HG03060 (cell line): ENCODE measurements around the gene EIF3J.
"Not testable (repeated sequence)": the region's sequence is repeated elsewhere in the genome, so short reads cannot be mapped to it uniquely, and the experiment has no call there.

Source experiments
- ATAC-seq: cut with Tn5 transposase; IDR thresholded peaks from one replicate; pipeline ENCODE4 v1.9.1; 2021; ENCODE audit warnings: low read depth, moderate number of reproducible peaks; ENCODE audit not compliant: unreplicated experiment

EIF3J gene

GRCh38 chr15:44541282-44541958, 4.5 kb downstream of the EIF3J start:
- no peak for ATAC-seq

GRCh38 chr15:44542596-44542995, 5.6 kb downstream of the EIF3J start:
- no peak for ATAC-seq

- not testable (repeated sequence) for ATAC-seq
These were observed 7.8 kb downstream of the EIF3J start for GRCh38 chr15:44544745-44545144.

- no peak for ATAC-seq
These were observed 9.2 kb downstream of the EIF3J start for GRCh38 chr15:44545913-44546802.

GRCh38 chr15:44549152-44549551, 12.2 kb downstream of the EIF3J start:
- ATAC-seq: not testable (repeated sequence)

- ATAC-seq: no peak
These were observed 13.3 kb downstream of the EIF3J start for GRCh38 chr15:44550256-44550655.

- no peak for ATAC-seq
These were observed 13.8 kb downstream of the EIF3J start for GRCh38 chr15:44550734-44551133.

GRCh38 chr15:44554934-44555723, 18.2 kb downstream of the EIF3J start:
- ATAC-seq: no peak

GRCh38 chr15:44560926-44561325, 24.0 kb downstream of the EIF3J start:
- not testable (repeated sequence) for ATAC-seq

GRCh38 chr15:44565387-44566154, 28.6 kb downstream of the EIF3J start:
- ATAC-seq: no peak

- ATAC-seq: no peak
These were observed 29.2 kb downstream of the EIF3J start for GRCh38 chr15:44566155-44566540.

GRCh38 chr15:44568338-44568737, 31.4 kb downstream of the EIF3J start:
- no peak for ATAC-seq

- ATAC-seq: no peak
These were observed 32.4 kb downstream of the EIF3J start for GRCh38 chr15:44569316-44569715.

GRCh38 chr15:44570361-44570760, 33.4 kb downstream of the EIF3J start:
- ATAC-seq: no peak

GRCh38 chr15:44573386-44573785, 36.4 kb downstream of the EIF3J start:
- ATAC-seq: no peak

GRCh38 chr15:44574734-44575133, 37.8 kb downstream of the EIF3J start:
- no peak for ATAC-seq

GRCh38 chr15:44580105-44580504, 43.2 kb downstream of the EIF3J start:
- no peak for ATAC-seq

- ATAC-seq: no peak
These were observed 47.3 kb downstream of the EIF3J start for GRCh38 chr15:44584162-44584749.

- no peak for ATAC-seq
These were observed 48.7 kb downstream of the EIF3J start for GRCh38 chr15:44585633-44586032.

GRCh38 chr15:44588541-44588940, 51.6 kb downstream of the EIF3J start:
- ATAC-seq: no peak
